Measurements from ENCODE around the gene ARHGEF6.

ARHGEF6 gene

GRCh38 chrX:136810493-136810892 lies 29.8 kb upstream of the ARHGEF6 start:
- H4K91ac ChIP-seq (ENCODE audit: low read length) = no peak overlapping the region
- no peak overlapping the region for H3K9ac ChIP-seq (ENCODE audit: low read length)
- H3K79me1 ChIP-seq (replicated peaks; ENCODE audit: low read length, poor library complexity, severe bottlenecking) = no peaks in the 10 kb centered on the region
- no peak overlapping the region for H2AK5ac ChIP-seq (ENCODE audit: low read length, severe bottlenecking)
- no peak overlapping the region for H2BK12ac ChIP-seq (ENCODE audit: low read length in 2 of 2)
- no peak overlapping the region for H3K4me3 ChIP-seq (ENCODE audit: insufficient read depth in 1 of 2, low read depth in 1 of 2, low read length in 2 of 2)
- H3K14ac ChIP-seq (ENCODE audit: low read length in 2 of 2) = no peak overlapping the region
- no peaks in the 10 kb centered on the region for H3K27me3 ChIP-seq (ENCODE audit: control insufficient read depth in 1 of 2, insufficient read depth in 1 of 2, low read length in 2 of 2)
- no peak overlapping the region for H4K8ac ChIP-seq (ENCODE audit: low read length)
- H2AFZ ChIP-seq (ENCODE audit: low read depth, low read length) = no peak overlapping the region
- H3K36me3 ChIP-seq (ENCODE audit: control insufficient read depth in 1 of 2, insufficient read depth in 2 of 2, low read depth in 1 of 2, low read length in 2 of 2) = no peaks in the 10 kb centered on the region
- no peaks in the 10 kb centered on the region for H3K9me3 ChIP-seq (ENCODE audit: control insufficient read depth, low read length)
- H3K4me2 ChIP-seq (ENCODE audit: low read length, poor library complexity, severe bottlenecking) = no peak overlapping the region
- H2BK15ac ChIP-seq (ENCODE audit: low read depth, poor library complexity, severe bottlenecking) = no peak overlapping the region
- no peak for DNase-seq
- no peaks in the 10 kb centered on the region for H3K4me1 ChIP-seq (ENCODE audit: control insufficient read depth, insufficient read depth, low read depth, low read length)
- no peak overlapping the region for H3K23ac ChIP-seq (ENCODE audit: low read length in 2 of 2)
- no peak overlapping the region for H3K27ac ChIP-seq (ENCODE audit: low read length, poor library complexity, severe bottlenecking)
- no peak overlapping the region for H2BK120ac ChIP-seq (ENCODE audit: low read depth, low read length)
- H3K18ac ChIP-seq (ENCODE audit: low read depth in 1 of 2, low read length in 2 of 2) = no peak overlapping the region
- no peak overlapping the region for H2BK5ac ChIP-seq (ENCODE audit: low read depth, low read length, poor library complexity, severe bottlenecking)
- no peak overlapping the region for H3K4ac ChIP-seq (ENCODE audit: low read depth in 1 of 2, low read length in 2 of 2)
- WGBS = no CpG with 5 or more reads among the region's 3 CpGs

- Histone ChIP-seq H3K9ac (ENCODE audit: low read length) (no peak overlapping the region), H2AK5ac (ENCODE audit: low read length, severe bottlenecking) (no peak overlapping the region), H3K4me3 (ENCODE audit: insufficient read depth in 1 of 2, low read depth in 1 of 2, low read length in 2 of 2) (no peak overlapping the region), H2BK12ac (ENCODE audit: low read length in 2 of 2) (no peak overlapping the region), H2BK120ac (ENCODE audit: low read depth, low read length) (no peak overlapping the region), H3K79me1 (replicated peaks; ENCODE audit: low read length, poor library complexity, severe bottlenecking) (no peaks in the 10 kb centered on the region), H3K36me3 (ENCODE audit: control insufficient read depth in 1 of 2, insufficient read depth in 2 of 2, low read depth in 1 of 2, low read length in 2 of 2) (no peaks in the 10 kb centered on the region), H2BK15ac (ENCODE audit: low read depth, poor library complexity, severe bottlenecking) (no peak overlapping the region), H3K18ac (ENCODE audit: low read depth in 1 of 2, low read length in 2 of 2) (no peak overlapping the region), H4K91ac (ENCODE audit: low read length) (no peak overlapping the region), H3K14ac (ENCODE audit: low read length in 2 of 2) (no peak overlapping the region), H2AFZ (ENCODE audit: low read depth, low read length) (no peak overlapping the region), H3K4ac (ENCODE audit: low read depth in 1 of 2, low read length in 2 of 2) (no peak overlapping the region), H3K27ac (ENCODE audit: low read length, poor library complexity, severe bottlenecking) (no peak overlapping the region), H3K4me1 (ENCODE audit: control insufficient read depth, insufficient read depth, low read depth, low read length) (no peaks in the 10 kb centered on the region), H4K8ac (ENCODE audit: low read length) (no peak overlapping the region), H2BK5ac (ENCODE audit: low read depth, low read length, poor library complexity, severe bottlenecking) (no peak overlapping the region), H3K9me3 (ENCODE audit: control insufficient read depth, low read length) (no peaks in the 10 kb centered on the region), H3K27me3 (ENCODE audit: control insufficient read depth in 1 of 2, insufficient read depth in 1 of 2, low read length in 2 of 2) (no peaks in the 10 kb centered on the region), H3K4me2 (ENCODE audit: low read length, poor library complexity, severe bottlenecking) (no peak overlapping the region), H3K23ac (ENCODE audit: low read length in 2 of 2) (no peak overlapping the region)
- WGBS = no CpG with 5 or more reads among the region's 1 CpG
- DNase-seq = no peak
These were observed 26.2 kb upstream of the ARHGEF6 start for GRCh38 chrX:136806891-136807410.

- no peak overlapping the region for H3K4me3 ChIP-seq (ENCODE audit: insufficient read depth in 1 of 2, low read depth in 1 of 2, low read length in 2 of 2)
- H3K9ac ChIP-seq (ENCODE audit: low read length) = no peak overlapping the region
- no peaks in the 10 kb centered on the region for H3K36me3 ChIP-seq (ENCODE audit: control insufficient read depth in 1 of 2, insufficient read depth in 2 of 2, low read depth in 1 of 2, low read length in 2 of 2)
- no peak overlapping the region for H2BK120ac ChIP-seq (ENCODE audit: low read depth, low read length)
- no peak overlapping the region for H2AK5ac ChIP-seq (ENCODE audit: low read length, severe bottlenecking)
- H3K18ac ChIP-seq (ENCODE audit: low read depth in 1 of 2, low read length in 2 of 2) = no peak overlapping the region
- no peak overlapping the region for H3K4ac ChIP-seq (ENCODE audit: low read depth in 1 of 2, low read length in 2 of 2)
- H2BK5ac ChIP-seq (ENCODE audit: low read depth, low read length, poor library complexity, severe bottlenecking) = no peak overlapping the region
- H2BK15ac ChIP-seq (ENCODE audit: low read depth, poor library complexity, severe bottlenecking) = no peak overlapping the region
- H3K27me3 ChIP-seq (ENCODE audit: control insufficient read depth in 1 of 2, insufficient read depth in 1 of 2, low read length in 2 of 2) = no peaks in the 10 kb centered on the region
- H2BK12ac ChIP-seq (ENCODE audit: low read length in 2 of 2) = no peak overlapping the region
- H3K27ac ChIP-seq (ENCODE audit: low read length, poor library complexity, severe bottlenecking) = no peak overlapping the region
- no peaks in the 10 kb centered on the region for H3K79me1 ChIP-seq (replicated peaks; ENCODE audit: low read length, poor library complexity, severe bottlenecking)
- DNase-seq = no peak
- no peak overlapping the region for H3K14ac ChIP-seq (ENCODE audit: low read length in 2 of 2)
- 100% methylated on average over 1 of the region's 2 CpGs for WGBS
- no peak overlapping the region for H2AFZ ChIP-seq (ENCODE audit: low read depth, low read length)
- H3K9me3 ChIP-seq (ENCODE audit: control insufficient read depth, low read length) = no peaks in the 10 kb centered on the region
- H4K91ac ChIP-seq (ENCODE audit: low read length) = no peak overlapping the region
- H3K4me2 ChIP-seq (ENCODE audit: low read length, poor library complexity, severe bottlenecking) = no peak overlapping the region
- H4K8ac ChIP-seq (ENCODE audit: low read length) = no peak overlapping the region
- H3K23ac ChIP-seq (ENCODE audit: low read length in 2 of 2) = no peak overlapping the region
- no peaks in the 10 kb centered on the region for H3K4me1 ChIP-seq (ENCODE audit: control insufficient read depth, insufficient read depth, low read depth, low read length)
These were observed 21.8 kb upstream of the ARHGEF6 start for GRCh38 chrX:136802515-136802914.

- no peak overlapping the region for H2BK15ac ChIP-seq (ENCODE audit: low read depth, poor library complexity, severe bottlenecking)
- H3K27me3 ChIP-seq (ENCODE audit: control insufficient read depth in 1 of 2, insufficient read depth in 1 of 2, low read length in 2 of 2) = no peaks in the 10 kb centered on the region
- no peak overlapping the region for H3K14ac ChIP-seq (ENCODE audit: low read length in 2 of 2)
- no peak overlapping the region for H3K4me3 ChIP-seq (ENCODE audit: insufficient read depth in 1 of 2, low read depth in 1 of 2, low read length in 2 of 2)
- H3K18ac ChIP-seq (ENCODE audit: low read depth in 1 of 2, low read length in 2 of 2) = no peak overlapping the region
- DNase-seq = no peak
- H3K4me2 ChIP-seq (ENCODE audit: low read length, poor library complexity, severe bottlenecking) = no peak overlapping the region
- H3K9ac ChIP-seq (ENCODE audit: low read length) = no peak overlapping the region
- H2AFZ ChIP-seq (ENCODE audit: low read depth, low read length) = no peak overlapping the region
- no peak overlapping the region for H3K27ac ChIP-seq (ENCODE audit: low read length, poor library complexity, severe bottlenecking)
- H2BK5ac ChIP-seq (ENCODE audit: low read depth, low read length, poor library complexity, severe bottlenecking) = no peak overlapping the region
- H3K4ac ChIP-seq (ENCODE audit: low read depth in 1 of 2, low read length in 2 of 2) = no peak overlapping the region
- H4K8ac ChIP-seq (ENCODE audit: low read length) = no peak overlapping the region
- no peak overlapping the region for H2AK5ac ChIP-seq (ENCODE audit: low read length, severe bottlenecking)
- 43% methylated on average over 3 of the region's 3 CpGs for WGBS
- H2BK120ac ChIP-seq (ENCODE audit: low read depth, low read length) = no peak overlapping the region
- H3K36me3 ChIP-seq (ENCODE audit: control insufficient read depth in 1 of 2, insufficient read depth in 2 of 2, low read depth in 1 of 2, low read length in 2 of 2) = no peaks in the 10 kb centered on the region
- H3K9me3 ChIP-seq (ENCODE audit: control insufficient read depth, low read length) = peaks cover 5% of the 10 kb centered on the region
- H4K91ac ChIP-seq (ENCODE audit: low read length) = no peak overlapping the region
- no peak overlapping the region for H3K23ac ChIP-seq (ENCODE audit: low read length in 2 of 2)
- H2BK12ac ChIP-seq (ENCODE audit: low read length in 2 of 2) = no peak overlapping the region
- no peaks in the 10 kb centered on the region for H3K79me1 ChIP-seq (replicated peaks; ENCODE audit: low read length, poor library complexity, severe bottlenecking)
- no peaks in the 10 kb centered on the region for H3K4me1 ChIP-seq (ENCODE audit: control insufficient read depth, insufficient read depth, low read depth, low read length)
These were observed 17.1 kb upstream of the ARHGEF6 start for GRCh38 chrX:136797787-136798186.

Measured in mesenchymal stem cell (in vitro differentiated cells and primary cell).